A549 (cell line): Measurements from ENCODE around the gene ACSL3. TPM values are rescaled to one million over a fixed set of nuclear protein-coding genes. Genes with fewer than 3 reads are reported as not detected.
A peak's percentile ranks its signal among the peaks of the same experiment; 100 is the strongest.

Experiments
- ATAC-seq, 2 experiments: fragments of 200-7000 bp in 1 of 2; fragments of >200 bp in 1 of 2; cut with Nextera tagmentation in 1 of 2; cut with Tn5 transposase in 1 of 2; 3 replicates each; pipeline versions ENCODE4 v1.8.0 to v1.9.1; 2018 to 2020; ENCODE audit warnings: mild to moderate bottlenecking in 1 of 2, moderate library complexity in 1 of 2
- CTCF ChIA-PET: fragments of 300-600 bp; sonication (Branson Sonifier 250); formaldehyde crosslinking; extraction: SDS; loops from one replicate; lab custom pipeline; 2021; ENCODE audit warnings: antibody characterized with exemption, inconsistent platforms; lab: Yijun Ruan, JAX
- POLR2A ChIA-PET: fragments of 350-600 bp; formaldehyde crosslinking; extraction: SDS; loops from one replicate; lab custom pipeline; 2021; ENCODE audit warnings: antibody characterized with exemption, inconsistent platforms; lab: Yijun Ruan, JAX
- DNase-seq, 2 experiments: peaks; one replicate each; pipeline versions ENCODE4 v3.0.0 to v3.0.0-alpha.2; 2011 to 2016; ENCODE audit warnings: low read depth in 1 of 2, low spot score in 1 of 2
- FAIRE-seq: peaks from 2 replicates; lab custom pipeline; 2011; peaks lifted over from hg19 to GRCh38; lab: Jason Lieb, UNC
- H3K27ac ChIP-seq, 2 experiments: fragments of >200 bp; sonication (Bioruptor Twin); formaldehyde crosslinking; 3 replicates each; pipeline ENCODE4 v1.5.1; 2016 to 2017
- H3K4me1 ChIP-seq: fragments of >200 bp; sonication (Bioruptor Twin); formaldehyde crosslinking; 3 replicates; pipeline ENCODE4 v1.6.1; 2016
- H3K4me2 ChIP-seq: fragments of >200 bp; sonication (Bioruptor Twin); formaldehyde crosslinking; 3 replicates; pipeline ENCODE4 v1.6.1; 2016
- H3K4me3 ChIP-seq: fragments of >200 bp; sonication (Bioruptor Twin); formaldehyde crosslinking; 3 replicates; pipeline ENCODE4 v1.5.1; 2016
- H3K9me3 ChIP-seq: fragments of >200 bp; sonication (Bioruptor Twin); formaldehyde crosslinking; 3 replicates; pipeline ENCODE4 v1.6.1; 2016
- ATOH8 ChIP-seq: fragments of 250-450 bp; sonication (Bioruptor Pico); IDR thresholded peaks from 2 replicates; pipeline ENCODE4 v1.5.0; 2020; ENCODE audit warnings: low read depth, mild to moderate bottlenecking, moderate library complexity
- BCL3 ChIP-seq: fragments of >200 bp; sonication (Bioruptor Twin); formaldehyde crosslinking; IDR thresholded peaks from 3 replicates; pipeline ENCODE4 v1.6.1; 2016
- BHLHE40 ChIP-seq: IDR thresholded peaks from 2 replicates; pipeline ENCODE4 v1.6.1; 2012; ENCODE audit warnings: low read depth, low read length, inconsistent platforms
- CBX8 ChIP-seq: fragments of 200-600 bp; sonication (generic); IDR thresholded peaks from 2 replicates; pipeline ENCODE4 v1.6.1; 2016
- CEBPB ChIP-seq, 2 experiments: fragments of >200 bp in 1 of 2; sonication (Bioruptor Twin) in 1 of 2; formaldehyde crosslinking in 1 of 2; IDR thresholded peaks; 2 replicates each; pipeline ENCODE4 v1.6.1; 2012 to 2016
- E2F6 ChIP-seq: IDR thresholded peaks from 2 replicates; pipeline ENCODE4 v1.6.1; 2012; ENCODE audit warnings: low read depth, borderline replicate concordance
- EHMT2 ChIP-seq: fragments of 200-600 bp; sonication (generic); IDR thresholded peaks from 2 replicates; pipeline ENCODE4 v1.6.1; 2016; ENCODE audit warnings: antibody characterized with exemption, low read depth, mild to moderate bottlenecking, moderate library complexity
- ESRRA ChIP-seq: fragments of 150-350 bp; IDR thresholded peaks from 2 replicates; pipeline ENCODE4 v1.6.1; 2014; ENCODE audit warnings: mild to moderate bottlenecking, low read length, borderline replicate concordance
- FOSB ChIP-seq: fragments of 250-450 bp; sonication (Bioruptor Pico); IDR thresholded peaks from 2 replicates; pipeline ENCODE4 v1.5.0; 2020; ENCODE audit warnings: mild to moderate bottlenecking, moderate library complexity
- FOXS1 ChIP-seq: fragments of 250-450 bp; sonication (Bioruptor Pico); IDR thresholded peaks from 2 replicates; pipeline ENCODE4 v1.5.0; 2020; ENCODE audit warnings: mild to moderate bottlenecking, moderate library complexity
- HES2 ChIP-seq: fragments of >200 bp; sonication (Bioruptor Twin); formaldehyde crosslinking; IDR thresholded peaks from 2 replicates; pipeline ENCODE4 v1.6.1; 2016
- HMGXB4 ChIP-seq: fragments of 250-450 bp; sonication (Bioruptor Pico); IDR thresholded peaks from 2 replicates; pipeline ENCODE4 v1.5.0; 2021; ENCODE audit warnings: mild to moderate bottlenecking, moderate library complexity, borderline replicate concordance
- KDM1A ChIP-seq: fragments of 200-600 bp; sonication (generic); IDR thresholded peaks from 2 replicates; pipeline ENCODE4 v1.6.1; 2016; ENCODE audit warnings: low read depth, mild to moderate bottlenecking
- KDM5A ChIP-seq: fragments of 200-600 bp; sonication (generic); IDR thresholded peaks from 2 replicates; pipeline ENCODE4 v1.6.1; 2016; ENCODE audit warnings: antibody characterized with exemption, mild to moderate bottlenecking
- MAX ChIP-seq: IDR thresholded peaks from 2 replicates; pipeline ENCODE4 v1.6.1; 2012
- MAZ ChIP-seq: fragments of 150-350 bp; IDR thresholded peaks from 2 replicates; pipeline ENCODE4 v1.6.1; 2014; ENCODE audit warnings: antibody characterized with exemption, low read depth, low read length, borderline replicate concordance
- MYC ChIP-seq: IDR thresholded peaks from 2 replicates; pipeline ENCODE4 v1.6.1; 2012; ENCODE audit warnings: mild to moderate bottlenecking, inconsistent platforms, low read length, improper control_type of control experiment, borderline replicate concordance
- NPAS2 ChIP-seq: fragments of 250-450 bp; sonication (Bioruptor Pico); IDR thresholded peaks from 2 replicates; pipeline ENCODE4 v1.8.0; 2022; ENCODE audit warnings: mild to moderate bottlenecking, moderate library complexity, borderline replicate concordance
- RARB ChIP-seq: fragments of 250-450 bp; sonication (Bioruptor Pico); IDR thresholded peaks from 2 replicates; pipeline ENCODE4 v1.8.0; 2021; ENCODE audit warnings: mild to moderate bottlenecking, moderate library complexity
- RFX5 ChIP-seq: fragments of 450-650 bp; IDR thresholded peaks from 2 replicates; pipeline ENCODE4 v1.7.1; 2014; ENCODE audit warnings: antibody characterized with exemption, mild to moderate bottlenecking, moderate library complexity
- SREBF2 ChIP-seq: fragments of 450-650 bp; IDR thresholded peaks from 2 replicates; pipeline ENCODE4 v1.6.1; 2014; ENCODE audit warnings: mild to moderate bottlenecking, moderate library complexity
- TFCP2L1 ChIP-seq: fragments of 250-450 bp; sonication (Bioruptor Pico); IDR thresholded peaks from 2 replicates; pipeline ENCODE4 v1.5.0; 2021; ENCODE audit warnings: mild to moderate bottlenecking
- TP53 ChIP-seq: fragments of 250-450 bp; sonication (Bioruptor Pico); IDR thresholded peaks from 2 replicates; pipeline ENCODE4 v1.5.0; 2021; ENCODE audit warnings: mild to moderate bottlenecking, moderate library complexity
- ZC3H11A ChIP-seq: fragments of 450-650 bp; IDR thresholded peaks from 2 replicates; pipeline ENCODE4 v1.6.1; 2014; ENCODE audit warnings: antibody characterized with exemption, mild to moderate bottlenecking
- ZNF302 ChIP-seq: fragments of 250-450 bp; sonication (Bioruptor Pico); IDR thresholded peaks from 2 replicates; pipeline ENCODE4 v1.9.0; 2021; ENCODE audit warnings: inconsistent platforms, mild to moderate bottlenecking, moderate library complexity
- ZSCAN20 ChIP-seq: fragments of 250-450 bp; sonication (Bioruptor Pico); IDR thresholded peaks from 2 replicates; pipeline ENCODE4 v1.8.0; 2022; ENCODE audit warnings: mild to moderate bottlenecking, moderate library complexity
- WGBS: methylation state at CpG from one replicate; pipeline ENCODE4 v1.1.6; 2017; ENCODE audit errors: missing lambda C conversion rate; 5-methylcytosine and 5-hydroxymethylcytosine counted together
- polyA plus RNA-seq, 4 experiments: library from polyadenylated mRNA; depleted of rRNA in 3 of 4; stranded (reverse); fragments of >200 nt; fragmentation: RNase III in 1 of 4; extraction: RNeasy Plus Mini Kit Qiagen cat#74134 plus additional on column Dnase treatment in 1 of 4; gene quantifications; 2 replicates in 3 of 4; 3 replicates in 1 of 4; pipeline ENCODE4 v1.2.3, GENCODE V29; 2011 to 2017

The ACSL3 gene
- polyA plus RNA-seq, 2 of the 4 experiments (the other 2 are of a cell fraction), result 142 to 160 TPM

- 72% methylated on average over 10 of the region's 10 CpGs for WGBS
- FAIRE-seq (no peak), ATAC-seq (peak in 1 of 2 experiments; percentile 13; a peak in 1 of 6 replicates), DNase-seq (no peak)
- H3K4me2 ChIP-seq, result no peak overlapping the region
- no peaks in the 10 kb centered on the region for H3K4me1 ChIP-seq
- no peaks in the 10 kb centered on the region for H3K9me3 ChIP-seq
- H3K27ac ChIP-seq, result no peak overlapping the region
- no peak overlapping the region for H3K4me3 ChIP-seq
- ChIA-PET POLR2A (no interaction called here), CTCF (interaction anchor here (0.6 to 4.8 kb wide), 88 partner anchors 8 to 1396 kb away, joined by 3 to 86 read pairs (median 4); partner anchors contain the start of gene KCNE4)
- TF ChIP-seq ZC3H11A, result no peak
- no peak for TF ChIP-seq E2F6
- TF ChIP-seq ZSCAN20 (CRISPR knock-in tag), result no peak
- no peak for TF ChIP-seq FOSB (CRISPR knock-in tag)
- no peak for TF ChIP-seq HMGXB4 (CRISPR knock-in tag)
- TF ChIP-seq RARB (CRISPR knock-in tag), result no peak
- TF ChIP-seq HES2, result no peak
- TF ChIP-seq TP53 (CRISPR knock-in tag), result no peak
- TF ChIP-seq NPAS2 (CRISPR knock-in tag), result no peak
- TF ChIP-seq FOXS1, result no peak
- TF ChIP-seq MAZ, result no peak
- no peak for TF ChIP-seq MYC
- TF ChIP-seq TFCP2L1, result no peak
- TF ChIP-seq ZNF302 (CRISPR knock-in tag), result no peak
These were observed 111.6 kb downstream of the ACSL3 start for GRCh38 chr2:222972420-222972819.

- Histone ChIP-seq H3K9me3 (no peaks in the 10 kb centered on the region), H3K27ac (peak overlapping the region in 1 of 2 experiments; percentile 27; a peak in 1 of 6 replicates), H3K4me3 (no peak overlapping the region), H3K4me2 (no peak overlapping the region), H3K4me1 (no peaks in the 10 kb centered on the region)
- DNase-seq (no peak), FAIRE-seq (no peak), ATAC-seq (no peak)
- ChIA-PET POLR2A (no interaction called here), CTCF (interaction anchor here (1.5 to 4.8 kb wide), 5 partner anchors 10 to 828 kb away, joined by 3 to 86 read pairs (median 24); no protein-coding TSS in a partner anchor)
- TF ChIP-seq ATOH8 (CRISPR knock-in tag) (no peak), ESRRA (no peak), BHLHE40 (no peak), MAX (no peak), SREBF2 (no peak), E2F6 (no peak), EHMT2 (no peak), CEBPB (IDR thresholded peaks at IDR 0.05) (no peak), ZNF302 (CRISPR knock-in tag) (no peak), RFX5 (no peak), KDM5A (no peak), FOSB (CRISPR knock-in tag) (no peak), HMGXB4 (CRISPR knock-in tag) (no peak), CBX8 (no peak), BCL3 (no peak), KDM1A (no peak)
- WGBS, result 60% methylated on average over 4 of the region's 4 CpGs
These were observed 112.4 kb downstream of the ACSL3 start for GRCh38 chr2:222973237-222973636.
